PFSK-1 (cell line): ENCODE data around the gene PALLD.

Source experiments
- POLR2AphosphoS5 ChIP-seq: IDR thresholded peaks from 2 replicates; pipeline ENCODE4 v1.6.1; 2012; ENCODE audit warnings: low read depth, mild to moderate bottlenecking, control low read depth, low read length, moderate library complexity
- REST ChIP-seq, 2 experiments: IDR thresholded peaks; 2 replicates each; pipeline versions ENCODE4 v1.6.1 to v1.8.0; 2011 to 2012; ENCODE audit warnings: low read depth in 2 of 2, low read length in 2 of 2, control low read depth in 1 of 2, inconsistent platforms in 1 of 2, mild to moderate bottlenecking in 1 of 2, moderate library complexity in 1 of 2; ENCODE audit not compliant: insufficient read depth in 1 of 2
- SIN3A ChIP-seq: IDR thresholded peaks from 2 replicates; pipeline ENCODE4 v1.6.1; 2012; ENCODE audit warnings: mild to moderate bottlenecking, low read length, moderate library complexity, borderline replicate concordance; ENCODE audit not compliant: insufficient read depth
- TAF1 ChIP-seq: IDR thresholded peaks from 2 replicates; pipeline ENCODE4 v1.6.1; 2012; ENCODE audit warnings: low read length, control low read depth, borderline replicate concordance; ENCODE audit not compliant: insufficient read depth

- TF ChIP-seq REST (IDR thresholded peaks at IDR 0.05; ENCODE audit: insufficient read depth in 1 of 2, low read depth in 2 of 2, low read length in 2 of 2), result no peak
- TF ChIP-seq POLR2AphosphoS5, result no peak
- TF ChIP-seq TAF1, result no peak
- TF ChIP-seq SIN3A, result no peak
These were observed 30.7 kb downstream of the PALLD start for GRCh38 chr4:168527560-168527959.
